Activated CD4-positive, alpha-beta T cell treated with anti-CD3 and anti-CD28 coated beads, Interleukin-2, amount 10 ng/mL, durations not matched to agents 24 days and 14 days (primary cell): ENCODE data around the gene HDAC5. TPM values are rescaled to one million over a fixed set of nuclear protein-coding genes. Genes with fewer than 3 reads are reported as not detected.
"Not testable (repeated sequence)": the region's sequence is repeated elsewhere in the genome, so short reads cannot be mapped to it uniquely, and the experiment has no call there.

Experiments used
- DNase-seq: peaks from one replicate; pipeline ENCODE4 v3.0.0; 2022
- H3K27ac Mint-ChIP-seq: one replicate; pipeline ENCODE4 v1.8.0; 2022; ENCODE audit warnings: mild to moderate bottlenecking, mixed read lengths
- H3K27me3 Mint-ChIP-seq: one replicate; pipeline ENCODE4 v1.8.0; 2022; ENCODE audit warnings: mixed read lengths
- H3K36me3 Mint-ChIP-seq: one replicate; pipeline ENCODE4 v1.8.0; 2022; ENCODE audit warnings: low read depth, mild to moderate bottlenecking, mixed read lengths
- H3K4me1 Mint-ChIP-seq: one replicate; pipeline ENCODE4 v1.8.0; 2021; ENCODE audit warnings: mixed read lengths
- H3K4me3 Mint-ChIP-seq: one replicate; pipeline ENCODE4 v1.8.0; 2022; ENCODE audit warnings: mild to moderate bottlenecking, moderate library complexity, mixed read lengths
- H3K9me3 Mint-ChIP-seq: one replicate; pipeline ENCODE4 v1.8.0; 2021; ENCODE audit warnings: mixed read lengths
- intact Hi-C: fragments of 100-400 bp; cut with micrococcal nuclease; formaldehyde crosslinking; loops from one replicate; pipeline ENCODE4 v1.15.1; 2023
- total RNA-seq: library from RNA; stranded (reverse); gene quantifications from 2 replicates; pipeline ENCODE4 v1.2.3, GENCODE V29; 2022

Gene HDAC5
- total RNA-seq: 16.1 and 17.7 TPM in 2 replicates

- Mint-ChIP-seq H3K27me3 (peaks cover 2% of the 10 kb centered on the region), H3K4me3 (peak within 1 kb of the TSS; percentile 95), H3K9me3 (no peaks in the 10 kb centered on the region), H3K27ac (peak within 1 kb of the TSS; percentile 97), H3K4me1 (peaks cover 24% of the 10 kb centered on the region), H3K36me3 (no peaks in the 10 kb centered on the region)
- intact Hi-C loops: loop anchor here (1.0 kb wide), 3 partner anchors 18 to 63 kb away; partner anchors contain the start of genes G6PC3, HROB and TMUB2
- DNase-seq: peak; percentile 99
Observed at GRCh38 chr17:44123356-44124117, at the start of gene HDAC5. Gene HDAC5, minus strand, starts transcription at chr17:44123641. Its CDS starts 6,126 bp downstream, at chr17:44117515.

DNA sequence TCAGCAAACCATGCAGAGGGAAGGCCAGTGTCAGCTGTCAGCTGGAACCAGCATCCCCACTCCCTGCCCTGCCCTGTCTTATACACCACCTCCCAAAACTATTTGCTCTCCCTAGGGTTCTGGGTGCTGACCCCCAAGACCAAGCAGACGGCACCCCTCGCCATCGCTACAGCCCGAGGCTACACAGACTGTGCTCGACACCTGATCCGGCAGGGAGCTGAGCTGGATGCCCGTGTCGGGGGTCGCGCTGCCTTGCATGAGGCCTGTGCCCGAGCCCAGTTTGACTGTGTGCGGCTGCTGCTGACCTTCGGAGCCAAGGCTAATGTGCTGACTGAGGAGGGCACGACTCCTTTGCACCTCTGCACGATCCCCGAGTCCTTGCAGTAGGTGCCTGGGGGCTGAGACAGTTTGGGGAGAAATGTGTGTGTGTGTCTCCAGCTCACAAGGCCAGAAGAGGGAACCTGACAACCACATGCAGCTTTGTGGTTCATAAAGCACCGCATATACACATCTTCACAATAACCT is 48.6 kb upstream of the HDAC5 start:
- Mint-ChIP-seq H3K4me1 (peaks cover 6% of the 10 kb centered on the region), H3K4me3 (no peak overlapping the region), H3K36me3 (peaks cover 6% of the 10 kb centered on the region), H3K9me3 (no peaks in the 10 kb centered on the region), H3K27me3 (no peaks in the 10 kb centered on the region), H3K27ac (no peak overlapping the region)
- intact Hi-C loops: no loop called here
- no peak for DNase-seq

DNA sequence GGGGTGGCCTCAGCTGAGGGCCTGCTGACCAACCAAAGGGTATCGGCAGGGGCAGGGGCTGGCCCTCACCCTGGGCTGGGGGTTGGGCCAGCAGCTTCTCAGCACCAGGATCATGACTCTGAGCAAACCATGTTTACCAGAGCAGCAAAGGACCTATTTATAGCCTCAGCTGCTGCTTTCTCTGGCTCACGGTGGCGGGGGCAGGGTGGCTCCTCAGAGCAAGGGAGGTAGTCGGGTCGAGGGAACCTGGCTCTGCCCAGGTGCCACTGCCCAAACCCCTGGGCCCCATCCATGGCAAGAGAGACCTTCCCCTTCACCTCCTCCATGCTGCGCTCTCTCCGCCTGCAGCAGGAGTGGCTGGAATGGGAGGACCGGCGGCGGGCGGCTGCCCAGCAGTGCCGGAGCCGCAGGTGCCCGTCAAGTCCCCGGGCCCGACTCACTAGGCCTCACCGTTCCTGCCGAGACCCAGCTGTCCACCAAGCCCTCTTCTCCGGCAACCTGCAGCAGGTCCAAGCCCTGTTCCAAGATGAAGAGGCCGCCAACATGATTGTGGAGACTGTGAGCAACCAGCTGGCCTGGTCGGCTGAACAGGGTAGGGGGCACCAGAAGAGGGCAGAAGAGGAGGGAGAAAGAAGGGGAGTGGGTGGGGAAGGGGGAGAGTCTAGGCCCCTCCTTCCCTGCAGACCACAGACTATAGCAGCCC is 47.2 kb upstream of the HDAC5 start, which contains the start of gene ASB16:
ASB16 (plus strand) TSS at position 206 of the 703 bp plus-strand sequence; CDS start at position 292, 86 bp downstream.
- Mint-ChIP-seq H3K27ac (no peak within 1 kb of the TSS), H3K36me3 (peaks cover 2% of the 10 kb centered on the region), H3K9me3 (no peaks in the 10 kb centered on the region), H3K4me1 (peaks cover 6% of the 10 kb centered on the region), H3K4me3 (no peak within 1 kb of the TSS), H3K27me3 (no peaks in the 10 kb centered on the region)
- intact Hi-C loops: no loop called here
- no peak for DNase-seq

- peaks cover 1% of the 10 kb centered on the region for H3K36me3 Mint-ChIP-seq
- H3K4me3 Mint-ChIP-seq: no peak overlapping the region
- intact Hi-C loops: no loop called here
- DNase-seq: no peak
- peaks cover 6% of the 10 kb centered on the region for H3K4me1 Mint-ChIP-seq
- no peaks in the 10 kb centered on the region for H3K9me3 Mint-ChIP-seq
- H3K27me3 Mint-ChIP-seq: no peaks in the 10 kb centered on the region
- H3K27ac Mint-ChIP-seq: no peak overlapping the region
Observed at GRCh38 chr17:44170135-44170498, 46.7 kb upstream of the HDAC5 start.

- H3K27ac Mint-ChIP-seq: no peak overlapping the region
- no peak overlapping the region for H3K4me3 Mint-ChIP-seq
- peaks cover 6% of the 10 kb centered on the region for H3K4me1 Mint-ChIP-seq
- H3K36me3 Mint-ChIP-seq: peaks cover 6% of the 10 kb centered on the region
- no peaks in the 10 kb centered on the region for H3K27me3 Mint-ChIP-seq
- intact Hi-C loops: loop anchor here (10.0 kb wide), 1 partner anchor 223 kb away; the partner anchor contains the start of gene PPY
- H3K9me3 Mint-ChIP-seq: no peaks in the 10 kb centered on the region
- no peak for DNase-seq
Observed at GRCh38 chr17:44167181-44167861, 43.9 kb upstream of the HDAC5 start.

GRCh38 chr17:44164476-44164875 is 41.0 kb upstream of the HDAC5 start:
- peaks cover 9% of the 10 kb centered on the region for H3K36me3 Mint-ChIP-seq
- intact Hi-C loops: loop anchor here (10.0 kb wide), 1 partner anchor 220 kb away; the partner anchor contains the start of gene PPY
- DNase-seq: no peak
- peaks cover 7% of the 10 kb centered on the region for H3K4me1 Mint-ChIP-seq
- H3K4me3 Mint-ChIP-seq: no peak overlapping the region
- no peaks in the 10 kb centered on the region for H3K27me3 Mint-ChIP-seq
- H3K9me3 Mint-ChIP-seq: no peaks in the 10 kb centered on the region
- H3K27ac Mint-ChIP-seq: no peak overlapping the region

GRCh38 chr17:44159519-44160210 is 36.2 kb upstream of the HDAC5 start:
- intact Hi-C loops: loop anchor here (10.0 kb wide), 1 partner anchor 215 kb away; the partner anchor contains the start of gene PPY

GRCh38 chr17:44155488-44155887 is 32.0 kb upstream of the HDAC5 start:
- Mint-ChIP-seq H3K9me3 (no peaks in the 10 kb centered on the region), H3K27ac (no peak overlapping the region), H3K36me3 (peaks cover 35% of the 10 kb centered on the region), H3K4me3 (no peak overlapping the region), H3K27me3 (no peaks in the 10 kb centered on the region), H3K4me1 (peaks cover 8% of the 10 kb centered on the region)
- no peak for DNase-seq
- intact Hi-C loops: no loop called here

More at GRCh38 chr17:44159519-44160210, 36.2 kb upstream of the HDAC5 start:
- H3K27me3 Mint-ChIP-seq: no peaks in the 10 kb centered on the region
- no peak for DNase-seq
- H3K9me3 Mint-ChIP-seq: no peaks in the 10 kb centered on the region
- peaks cover 22% of the 10 kb centered on the region for H3K36me3 Mint-ChIP-seq
- H3K27ac Mint-ChIP-seq: no peak overlapping the region
- H3K4me1 Mint-ChIP-seq: peaks cover 2% of the 10 kb centered on the region
- H3K4me3 Mint-ChIP-seq: no peak overlapping the region

GRCh38 chr17:44152875-44153274 is 29.4 kb upstream of the HDAC5 start:
- Mint-ChIP-seq H3K36me3 (peaks cover 39% of the 10 kb centered on the region), H3K9me3 (no peaks in the 10 kb centered on the region), H3K4me3 (no peak overlapping the region), H3K27me3 (no peaks in the 10 kb centered on the region), H3K27ac (peak overlapping the region; percentile 3), H3K4me1 (peaks cover 13% of the 10 kb centered on the region)
- intact Hi-C loops: no loop called here
- DNase-seq: no peak

GRCh38 chr17:44149750-44150329 is 26.4 kb upstream of the HDAC5 start:
- peaks cover 44% of the 10 kb centered on the region for H3K36me3 Mint-ChIP-seq

DNA sequence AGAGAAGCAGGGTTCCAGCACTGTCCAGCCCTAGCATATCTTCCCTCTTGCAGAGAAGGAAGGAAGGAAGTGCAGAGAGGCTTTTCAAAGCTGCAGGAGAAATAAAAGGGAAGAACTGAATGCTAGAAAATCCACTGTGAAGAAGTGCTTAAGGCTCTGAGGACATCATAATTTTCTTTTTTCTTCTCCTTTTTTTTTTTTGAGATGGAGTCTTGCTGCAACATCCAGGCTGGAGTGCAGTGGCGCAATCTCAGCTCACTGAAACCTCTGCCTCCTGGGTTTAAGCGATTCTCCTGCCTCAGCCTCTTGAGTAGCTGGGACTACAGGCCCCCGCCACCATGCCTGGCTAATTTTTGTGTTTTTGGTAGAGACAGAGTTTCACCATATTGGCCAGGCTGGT is 25.6 kb upstream of the HDAC5 start:
- intact Hi-C loops, H3K27ac Mint-ChIP-seq, DNase-seq, H3K27me3 Mint-ChIP-seq, H3K9me3 Mint-ChIP-seq, H3K4me3 Mint-ChIP-seq: not testable (repeated sequence)
- peaks cover 39% of the 10 kb centered on the region for H3K36me3 Mint-ChIP-seq
- H3K4me1 Mint-ChIP-seq: peaks cover 18% of the 10 kb centered on the region

More at GRCh38 chr17:44149750-44150329, 26.4 kb upstream of the HDAC5 start:
- H3K9me3 Mint-ChIP-seq: no peaks in the 10 kb centered on the region
- no peak overlapping the region for H3K4me3 Mint-ChIP-seq
- no peak for DNase-seq
- H3K27ac Mint-ChIP-seq: peak overlapping the region; percentile 1
- H3K4me1 Mint-ChIP-seq: peaks cover 18% of the 10 kb centered on the region
- H3K27me3 Mint-ChIP-seq: no peaks in the 10 kb centered on the region
- intact Hi-C loops: no loop called here

DNA sequence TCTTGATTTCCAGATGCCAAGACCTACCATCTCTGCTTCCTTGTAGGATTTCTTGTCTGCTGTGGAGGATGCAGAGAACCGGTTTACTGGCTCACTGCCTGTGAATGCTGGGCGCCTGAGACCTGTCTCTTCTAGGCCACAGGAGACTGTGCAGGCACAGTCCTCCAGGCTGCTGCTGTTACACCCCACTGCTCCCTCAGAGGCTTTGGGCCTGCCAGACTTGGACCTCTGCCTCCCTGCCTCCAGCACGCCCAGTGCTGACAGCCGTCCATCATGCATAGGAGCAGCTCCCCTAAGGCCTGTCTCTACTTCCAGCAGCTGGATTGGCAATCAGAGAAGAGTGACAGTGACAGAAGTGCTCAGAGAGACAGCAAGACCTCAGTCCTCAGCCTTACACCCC is 24.4 kb upstream of the HDAC5 start:
- H3K4me1 Mint-ChIP-seq: peaks cover 18% of the 10 kb centered on the region
- DNase-seq: no peak
- peaks cover 34% of the 10 kb centered on the region for H3K36me3 Mint-ChIP-seq
- H3K9me3 Mint-ChIP-seq: no peaks in the 10 kb centered on the region
- intact Hi-C loops: no loop called here
- H3K27ac Mint-ChIP-seq: no peak overlapping the region
- no peaks in the 10 kb centered on the region for H3K27me3 Mint-ChIP-seq
- H3K4me3 Mint-ChIP-seq: no peak overlapping the region
